H1 (cell line): ENCODE results near the gene GFPT1.

Experiments used
- CTCF ChIP-seq, 3 experiments: IDR thresholded peaks; 1 replicate in 2 of 3; 2 replicates in 1 of 3; pipeline versions ENCODE4 v1.5.1 to v1.6.1; 2011; ENCODE audit warnings: low read length in 3 of 3, mild to moderate bottlenecking in 3 of 3, inconsistent platforms in 2 of 3, low read depth in 1 of 3, moderate library complexity in 1 of 3; ENCODE audit not compliant: insufficient read depth in 1 of 3; ENCODE audit errors: control extremely low read depth in 1 of 3
- RAD21 ChIP-seq, 2 experiments: IDR thresholded peaks in 1 of 2; conservative IDR thresholded peaks in 1 of 2; 2 replicates each; pipeline ENCODE4 v1.6.1; 2011; ENCODE audit warnings: low read depth in 2 of 2, low read length in 2 of 2, improper control_type of control experiment in 1 of 2, inconsistent platforms in 1 of 2, mild to moderate bottlenecking in 1 of 2, moderate library complexity in 1 of 2

GRCh38 chr2:69405306-69405705, 18.3 kb upstream of the GFPT1 start:
- no peak for TF ChIP-seq CTCF (IDR thresholded peaks at IDR 0.05; ENCODE audit: control extremely low read depth in 1 of 3, insufficient read depth in 1 of 3, low read depth in 1 of 3, low read length in 3 of 3)
- TF ChIP-seq RAD21 (IDR thresholded peaks at IDR 0.05 in 1 of 2, conservative IDR thresholded peaks at IDR 0.05 in 1 of 2; ENCODE audit: low read depth in 2 of 2, low read length in 2 of 2) = no peak
